NCI-H82 (cell line): Measurements from ENCODE around the gene WDR4.
"Not testable (repeated sequence)": the region's sequence is repeated elsewhere in the genome, so short reads cannot be mapped to it uniquely, and the experiment has no call there.

Source experiments
- DNase-seq: peaks from one replicate; lab custom pipeline; 2025; lab: John Stamatoyannopoulos, UW

WDR4 gene

DNA sequence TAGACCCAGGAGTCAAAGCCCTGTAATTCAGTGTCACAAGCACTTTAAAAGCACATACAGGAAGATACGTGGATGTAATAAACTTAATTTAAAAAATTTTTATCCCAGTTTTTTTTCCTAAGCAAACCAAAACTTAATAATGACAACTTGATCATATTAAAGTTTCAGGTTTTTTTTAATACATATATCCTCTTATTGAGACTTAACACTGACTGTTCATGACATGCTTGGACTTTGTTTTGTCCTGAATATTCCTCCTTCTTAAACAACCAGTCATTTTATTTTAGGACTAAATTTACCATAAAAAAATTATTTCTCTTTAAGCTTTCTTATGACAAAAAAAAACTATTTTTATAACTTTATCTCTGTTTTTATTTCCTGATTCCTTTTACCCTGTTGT lies 64.1 kb downstream of the WDR4 start:
- no peak for DNase-seq

DNA sequence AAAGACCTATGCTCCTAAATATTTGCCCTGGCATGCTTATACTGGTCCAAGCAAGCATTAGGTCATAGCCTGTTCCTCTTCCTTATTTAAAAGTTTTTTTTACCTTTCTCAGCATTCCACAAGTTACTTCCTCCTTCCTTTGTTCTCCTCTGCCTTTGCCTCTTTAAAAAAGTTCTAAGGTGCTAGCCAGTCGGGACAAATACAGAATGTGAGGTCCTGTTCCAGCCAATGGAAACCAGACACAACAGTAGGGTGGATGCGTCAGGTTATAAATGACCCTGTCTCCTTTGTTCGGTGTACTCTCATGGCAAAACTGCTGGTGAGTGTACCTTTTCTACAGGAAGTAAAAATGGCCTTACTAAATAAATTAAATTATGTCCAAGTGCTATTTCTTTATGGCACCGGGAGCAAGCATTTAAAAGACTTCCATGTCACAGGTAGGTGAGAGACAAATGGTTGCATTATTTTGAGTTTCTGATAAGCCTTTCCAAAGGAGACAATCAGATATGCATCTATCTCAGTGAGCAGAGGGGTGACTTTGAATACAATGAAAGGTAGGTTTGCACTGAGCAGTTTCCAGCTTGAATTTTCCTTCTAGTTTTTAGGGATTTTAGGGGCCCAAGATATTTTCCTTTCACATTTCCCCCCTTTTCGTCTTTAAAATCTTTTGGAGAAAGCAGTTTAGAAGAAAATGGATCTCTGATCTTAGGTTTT lies 66.7 kb downstream of the WDR4 start:
- not testable (repeated sequence) for DNase-seq

DNA sequence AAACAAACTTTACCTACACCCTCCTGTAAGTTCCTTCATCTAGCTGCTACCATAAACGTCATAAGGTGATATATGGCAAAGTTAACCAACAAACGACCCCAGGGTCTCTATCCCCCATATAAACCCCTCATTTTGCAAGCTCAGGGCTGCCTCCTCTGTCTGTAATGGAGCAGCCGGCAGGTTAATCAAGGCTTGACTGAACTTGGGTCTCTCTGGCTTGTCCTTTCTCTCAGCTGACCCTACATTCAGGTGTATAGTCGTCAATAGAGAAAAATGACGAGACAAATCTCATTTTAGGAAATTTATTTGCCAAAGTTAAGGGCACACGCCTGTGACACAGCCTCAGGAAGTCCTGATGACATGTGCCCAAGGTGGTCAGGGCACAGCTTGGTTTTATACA lies 67.4 kb downstream of the WDR4 start:
- no peak for DNase-seq

DNA sequence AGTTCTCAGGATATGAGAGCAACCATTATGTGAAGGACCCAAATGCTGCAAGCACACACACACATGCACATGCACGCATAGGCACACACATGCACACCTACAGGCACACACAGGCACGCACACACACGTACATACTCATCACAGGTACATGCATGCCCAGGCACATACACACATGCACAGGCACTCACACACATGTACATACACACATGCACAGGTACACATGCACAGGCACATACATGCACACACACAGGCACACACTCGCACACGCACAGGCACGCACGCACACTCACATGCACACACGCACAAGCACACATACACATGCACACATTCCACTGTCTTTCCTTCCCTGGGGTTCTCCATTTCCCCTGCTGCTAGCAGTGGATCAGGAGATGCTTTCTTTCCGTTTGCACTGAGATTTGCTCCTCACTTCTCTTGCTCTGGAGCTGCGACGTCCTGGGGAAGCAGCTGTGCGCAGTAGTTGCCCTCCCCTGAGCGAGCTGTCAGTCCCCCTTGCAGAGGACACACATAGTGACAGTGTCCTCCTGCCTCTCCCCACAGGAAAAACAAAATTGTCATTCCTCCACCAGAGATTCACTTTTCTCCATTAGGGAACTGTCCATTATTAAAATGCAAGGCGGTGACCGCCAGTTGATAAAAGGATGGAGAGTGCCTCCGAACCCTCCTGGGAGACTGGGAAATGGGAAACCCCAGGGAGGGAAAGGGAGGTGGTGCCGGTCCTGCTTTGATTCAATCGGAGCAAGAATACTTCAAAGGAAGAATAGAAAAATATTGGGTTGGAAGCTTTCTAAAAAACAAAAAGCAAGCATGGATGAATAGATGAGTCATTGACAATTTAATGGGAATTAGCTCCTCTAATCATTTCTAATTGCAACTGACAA lies 69.5 kb downstream of the WDR4 start:
- no peak for DNase-seq

DNA sequence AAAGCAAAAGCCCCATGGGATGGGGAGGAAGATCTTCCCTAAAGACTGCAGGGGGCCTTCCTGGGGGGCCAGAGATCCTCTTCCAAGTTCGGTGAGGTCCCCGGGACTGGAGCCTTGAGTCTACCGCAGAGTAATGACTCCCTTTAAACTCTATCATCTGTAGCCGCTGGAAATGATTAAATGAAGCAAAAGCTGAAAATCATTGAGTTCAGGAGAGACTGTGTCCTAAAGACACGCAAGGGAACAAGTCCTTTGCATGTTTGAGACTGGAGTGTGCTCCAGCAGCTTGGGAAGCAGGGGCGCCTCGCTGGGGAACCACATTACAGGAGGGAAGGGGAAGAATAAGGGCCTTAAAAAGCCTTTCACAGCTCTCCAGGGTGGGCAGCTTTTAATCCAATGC lies 70.2 kb downstream of the WDR4 start:
- no peak for DNase-seq

DNA sequence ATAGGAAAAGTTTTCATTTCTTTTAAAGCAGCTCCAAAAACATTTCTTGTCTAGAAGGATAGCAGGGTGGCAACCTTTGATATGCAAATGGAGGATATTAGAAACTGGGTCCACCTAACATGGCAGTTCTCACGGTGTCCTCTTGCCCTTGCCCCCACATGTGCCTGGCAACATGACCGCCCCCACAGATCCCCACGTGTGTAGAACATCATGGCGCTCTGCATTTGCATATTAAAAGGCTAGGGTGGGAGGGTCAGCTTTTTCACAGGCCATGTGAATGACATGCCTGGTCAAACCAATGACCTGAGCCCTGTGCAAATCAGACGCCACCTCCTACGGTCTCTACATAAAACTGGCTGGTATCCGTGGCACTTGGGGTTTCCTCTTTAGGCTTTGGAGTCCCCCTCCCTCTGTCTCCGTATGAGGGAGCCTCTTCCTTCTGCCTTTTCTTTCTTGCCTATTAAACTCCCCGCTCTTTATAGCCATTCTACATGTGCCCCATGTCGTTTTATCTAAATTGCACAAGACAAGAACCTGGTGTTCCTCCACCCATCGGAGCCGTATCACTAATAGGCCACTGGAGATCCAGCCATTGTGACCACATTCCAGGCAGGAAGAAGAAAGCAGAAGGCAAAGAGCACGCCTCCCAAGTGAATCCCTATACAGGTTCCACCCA lies 71.3 kb downstream of the WDR4 start:
- no peak for DNase-seq

DNA sequence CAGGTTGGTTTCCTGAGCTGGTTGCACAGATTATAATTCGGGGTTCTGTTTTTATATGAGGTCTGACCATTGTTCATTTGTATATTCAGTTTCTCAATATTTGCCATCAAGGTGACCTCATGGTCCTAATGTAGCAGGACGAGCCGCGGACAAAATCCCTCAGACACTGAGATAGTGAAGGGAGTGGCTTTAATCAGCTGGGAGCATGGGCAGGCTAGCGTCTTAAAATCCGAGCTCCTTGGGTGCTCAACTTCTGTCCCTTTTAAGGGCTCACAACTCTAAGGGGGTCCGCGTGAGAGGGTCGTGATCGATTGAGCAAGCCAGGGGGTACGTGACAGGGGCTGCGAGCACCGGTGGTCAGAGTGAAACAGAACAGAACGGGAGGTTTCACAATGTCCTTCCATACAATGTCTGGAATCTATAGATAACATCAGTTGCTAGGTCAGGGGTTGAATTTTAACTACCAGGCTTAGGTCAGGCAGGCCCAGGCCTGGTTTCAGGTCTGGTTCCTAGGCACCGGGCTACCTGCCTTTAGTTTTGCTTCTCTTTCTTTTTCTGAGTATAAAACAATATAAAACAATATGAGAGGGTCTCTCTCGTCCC lies 71.9 kb downstream of the WDR4 start:
- DNase-seq = not testable (repeated sequence)

DNA sequence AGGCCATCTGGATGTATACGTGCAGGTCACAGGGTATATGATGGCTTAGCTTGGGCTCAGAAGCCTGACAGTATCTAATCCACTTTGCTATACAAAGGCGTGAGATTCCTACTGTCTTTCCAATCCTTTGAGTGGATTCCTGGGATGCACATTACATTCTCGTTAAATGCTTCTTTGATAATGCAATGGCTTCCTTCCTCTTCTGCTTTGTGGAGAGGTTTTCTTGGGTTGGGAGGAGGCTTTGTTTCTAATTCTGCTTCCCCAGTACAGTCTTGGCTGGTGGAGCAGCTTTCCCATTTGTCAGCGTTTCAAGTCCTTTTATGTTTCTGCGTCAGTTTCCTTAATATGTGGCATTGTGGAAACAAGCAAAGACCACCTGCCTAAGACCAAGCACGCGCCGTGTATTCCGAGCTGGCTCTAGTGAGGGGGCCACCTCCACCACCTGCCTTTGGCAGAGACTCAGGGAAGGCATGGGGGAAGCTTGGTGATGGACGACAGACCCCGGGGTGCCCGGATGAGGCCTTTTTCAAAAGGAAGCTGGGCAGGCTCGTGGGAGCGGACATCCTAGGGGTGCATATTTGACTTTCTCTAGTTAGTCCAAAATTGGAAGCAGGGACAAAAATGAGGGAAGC lies 72.7 kb downstream of the WDR4 start:
- DNase-seq = peak; percentile 87

DNA sequence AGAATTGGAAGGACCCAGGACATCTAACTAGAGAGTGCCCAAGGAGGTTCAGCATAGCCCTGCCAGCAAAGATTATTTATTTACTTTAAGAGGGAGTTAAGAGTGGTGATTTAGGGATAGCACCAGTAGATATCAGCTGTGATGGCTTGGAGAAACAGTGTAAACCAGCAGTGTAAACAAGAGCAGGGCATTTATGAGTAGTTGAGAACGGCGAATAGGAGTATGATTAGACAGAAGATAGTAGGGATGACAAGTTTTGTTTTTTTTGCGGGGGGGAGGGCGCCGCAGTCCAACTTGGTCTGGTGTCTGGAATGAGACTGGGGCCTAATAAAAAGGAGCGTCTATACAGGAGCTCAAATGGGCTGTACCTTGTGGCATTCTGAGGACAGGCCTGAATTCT lies 77.7 kb downstream of the WDR4 start:
- not testable (repeated sequence) for DNase-seq

DNA sequence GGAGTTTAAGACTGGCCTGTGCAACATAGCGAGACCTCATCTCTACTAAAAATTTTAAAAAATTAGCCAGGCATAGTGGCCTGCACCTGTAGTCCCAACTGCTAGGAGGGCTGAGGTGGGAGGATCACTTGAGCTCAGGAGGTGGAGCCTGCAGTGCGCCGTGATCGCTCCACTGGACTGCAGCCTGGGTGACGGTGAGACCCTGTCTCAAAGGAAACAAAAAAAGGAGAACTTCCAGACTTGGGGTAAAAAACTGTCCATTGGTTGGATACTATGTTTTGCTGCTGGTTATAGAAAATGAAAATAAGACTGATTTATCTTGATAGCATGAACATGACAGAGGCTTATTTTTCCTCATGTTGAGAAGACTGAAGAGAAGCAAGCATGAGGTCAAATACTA lies 79.4 kb downstream of the WDR4 start:
- DNase-seq = no peak

DNA sequence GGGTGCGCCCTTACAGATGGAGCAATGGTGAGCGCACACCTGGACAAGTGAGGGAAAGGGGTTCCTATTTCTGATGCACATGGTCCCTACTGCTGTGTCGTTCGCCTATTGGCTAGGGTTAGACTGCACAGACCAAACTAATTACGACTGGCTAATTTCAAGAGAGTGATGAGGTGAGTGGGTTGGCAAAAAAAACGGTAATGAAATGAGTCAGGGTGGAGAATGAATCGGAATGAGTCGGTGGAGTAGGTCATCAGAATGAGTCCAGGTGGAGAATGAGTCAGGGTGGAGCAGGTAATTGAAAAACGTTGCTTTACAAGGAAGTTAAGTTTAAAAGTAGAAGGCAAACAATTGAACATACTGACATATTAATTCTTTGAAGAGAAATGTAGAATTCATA lies 79.8 kb downstream of the WDR4 start:
- no peak for DNase-seq
